ENCODE data around the gene TSPAN14.

GRCh38 chr10:80411681-80412220 is 42.4 kb upstream of the TSPAN14 start:
- TF ChIP-seq POLR2AphosphoS5 (IDR thresholded peaks at IDR 0.05) (no peak), POLR2A (IDR thresholded peaks at IDR 0.05) (no peak)
